ENCODE data around the gene PWWP2B. TPM values are rescaled to one million over a fixed set of nuclear protein-coding genes. Genes with fewer than 3 reads are reported as not detected.

PWWP2B gene
- total and polyA plus RNA-seq, 2 of the 8 experiments (the other 6 are each of a cell fraction or from before 2014, with no cell fraction given): 5.3 to 10.8 TPM

DNA sequence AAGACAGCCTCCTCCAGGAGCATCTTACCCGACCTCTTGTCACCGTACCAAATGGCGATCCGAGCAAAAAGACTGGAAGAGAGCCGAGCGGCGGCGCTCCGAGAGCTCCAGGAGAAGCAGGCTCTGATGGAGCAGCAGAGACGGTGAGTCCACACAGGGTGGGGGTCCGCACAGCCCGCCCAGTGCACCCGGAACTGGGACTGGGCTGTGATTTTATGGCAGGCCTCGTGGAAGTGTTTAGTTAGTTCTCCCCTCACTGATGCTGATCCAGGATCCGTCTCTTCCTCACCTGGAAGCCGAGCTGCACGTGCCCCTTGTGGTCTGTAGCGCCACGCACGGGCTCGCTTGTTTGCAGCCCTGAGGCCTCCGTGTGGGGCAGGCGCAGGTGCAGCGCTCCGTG lies 45.4 kb upstream of the PWWP2B start:
- H3K14ac ChIP-seq (ENCODE audit: insufficient read length): no peak overlapping the region
- H3K56ac ChIP-seq (replicated peaks; ENCODE audit: insufficient read length, low read depth, low read length): no peak overlapping the region
- POLR2A ChIA-PET (ENCODE audit: partially characterized antibody): no interaction called here
- no peaks in the 10 kb centered on the region for H3K36me3 ChIP-seq (ENCODE audit: control insufficient read depth in 2 of 4, insufficient read depth in 4 of 4, low read length in 3 of 4)
- H2BK12ac ChIP-seq (ENCODE audit: low read depth, low read length): no peak overlapping the region
- no peak overlapping the region for H3K9ac ChIP-seq (replicated peaks in 1 of 4; ENCODE audit: extremely low read depth in 1 of 4, low read depth in 3 of 4, low read length in 3 of 4)
- no peak overlapping the region for H2BK5ac ChIP-seq (ENCODE audit: low read depth, low read length)
- no peak overlapping the region for H2BK120ac ChIP-seq (replicated peaks; ENCODE audit: low read depth, low read length)
- peaks cover 0 to 2% (median 1%) of the 10 kb centered on the region in 4 experiments; a peak in 1 of 7 replicates for H3K27me3 ChIP-seq (replicated peaks in 1 of 4; ENCODE audit: control insufficient read depth in 3 of 4, extremely low read depth in 1 of 4, insufficient read depth in 3 of 4, low read length in 3 of 4)
- H3K4me3 ChIP-seq (ENCODE audit: extremely low read depth in 1 of 4, insufficient read depth in 2 of 4, low read depth in 3 of 4, low read length in 4 of 4): no peak overlapping the region
- no peak overlapping the region for H4K8ac ChIP-seq (ENCODE audit: extremely low read depth, insufficient read depth, low read length)
- FAIRE-seq (no peak), DNase-seq (ENCODE audit: low read depth in 1 of 2, low spot score in 2 of 2) (no peak)
- no peak overlapping the region; a peak in 1 of 4 replicates for H3K4me2 ChIP-seq (ENCODE audit: insufficient read depth in 1 of 2, low read depth in 2 of 2, low read length in 2 of 2)
- H2BK15ac ChIP-seq (ENCODE audit: low read length): no peak overlapping the region
- H3K27ac ChIP-seq (ENCODE audit: low read depth, low read length): no peak overlapping the region
- no peak overlapping the region for H2AFZ ChIP-seq (ENCODE audit: low read length)
- H3K4ac ChIP-seq (replicated peaks; ENCODE audit: insufficient read length, low read depth, low read length): no peak overlapping the region
- no peak overlapping the region for H4K5ac ChIP-seq (ENCODE audit: insufficient read length, low read depth, low read length)
- no peaks in the 10 kb centered on the region for H3K9me3 ChIP-seq (ENCODE audit: insufficient read depth in 2 of 2, low read depth in 1 of 2, low read length in 1 of 2)
- H2BK20ac ChIP-seq (ENCODE audit: low read length): no peak overlapping the region
- H4K20me1 ChIP-seq (replicated peaks in 1 of 2; ENCODE audit: control insufficient read depth in 1 of 2, insufficient read depth in 2 of 2, low read length in 2 of 2): no peaks in the 10 kb centered on the region
- WGBS, 2 experiments (ENCODE audit: extremely low coverage in 1 of 2, insufficient coverage in 1 of 2, insufficient read length in 1 of 2, insufficient replicate concordance in 2 of 2, low coverage in 1 of 2, low lambda C conversion rate in 2 of 2, missing lambda C conversion rate in 1 of 2): 75% methylated on average over 23 of the region's 25 CpGs; no CpG with 5 or more reads in 1 of the 2 experiments
- H4K91ac ChIP-seq (replicated peaks; ENCODE audit: insufficient read length, low read length): no peak overlapping the region
- no peak overlapping the region for H3K23ac ChIP-seq (ENCODE audit: insufficient read length)
- no peaks in the 10 kb centered on the region for H3K79me1 ChIP-seq (ENCODE audit: low read depth, low read length)
- H3K23me2 ChIP-seq (ENCODE audit: low read depth, low read length): no peaks in the 10 kb centered on the region
- TF ChIP-seq, protein P1, sequence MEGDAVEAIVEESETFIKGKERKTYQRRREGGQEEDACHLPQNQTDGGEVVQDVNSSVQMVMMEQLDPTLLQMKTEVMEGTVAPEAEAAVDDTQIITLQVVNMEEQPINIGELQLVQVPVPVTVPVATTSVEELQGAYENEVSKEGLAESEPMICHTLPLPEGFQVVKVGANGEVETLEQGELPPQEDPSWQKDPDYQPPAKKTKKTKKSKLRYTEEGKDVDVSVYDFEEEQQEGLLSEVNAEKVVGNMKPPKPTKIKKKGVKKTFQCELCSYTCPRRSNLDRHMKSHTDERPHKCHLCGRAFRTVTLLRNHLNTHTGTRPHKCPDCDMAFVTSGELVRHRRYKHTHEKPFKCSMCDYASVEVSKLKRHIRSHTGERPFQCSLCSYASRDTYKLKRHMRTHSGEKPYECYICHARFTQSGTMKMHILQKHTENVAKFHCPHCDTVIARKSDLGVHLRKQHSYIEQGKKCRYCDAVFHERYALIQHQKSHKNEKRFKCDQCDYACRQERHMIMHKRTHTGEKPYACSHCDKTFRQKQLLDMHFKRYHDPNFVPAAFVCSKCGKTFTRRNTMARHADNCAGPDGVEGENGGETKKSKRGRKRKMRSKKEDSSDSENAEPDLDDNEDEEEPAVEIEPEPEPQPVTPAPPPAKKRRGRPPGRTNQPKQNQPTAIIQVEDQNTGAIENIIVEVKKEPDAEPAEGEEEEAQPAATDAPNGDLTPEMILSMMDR (IDR thresholded peaks at IDR 0.05; ENCODE audit: control extremely low read depth in 1 of 3, insufficient read depth in 1 of 3, low read depth in 1 of 3, low read length in 3 of 3): peak in 1 of 3 experiments; percentile 17; a peak in 1 of 4 replicates
- no peak for TF ChIP-seq CHD1 (IDR thresholded peaks at IDR 0.05; ENCODE audit: low read depth, low read length)
- TF ChIP-seq, protein P2, sequence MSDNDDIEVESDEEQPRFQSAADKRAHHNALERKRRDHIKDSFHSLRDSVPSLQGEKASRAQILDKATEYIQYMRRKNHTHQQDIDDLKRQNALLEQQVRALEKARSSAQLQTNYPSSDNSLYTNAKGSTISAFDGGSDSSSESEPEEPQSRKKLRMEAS (IDR thresholded peaks at IDR 0.05): peak; percentile 49; the same call in 1 of the 2 replicates
- no peak overlapping the region for H3K18ac ChIP-seq (ENCODE audit: extremely low read depth, low read length)
- no peaks in the 10 kb centered on the region for H3K79me2 ChIP-seq (ENCODE audit: control insufficient read depth in 1 of 2, insufficient read depth in 2 of 2, low read length in 2 of 2)
- no peak overlapping the region for H2AK5ac ChIP-seq (ENCODE audit: low read depth, low read length)
- CTCF ChIA-PET (ENCODE audit: partially characterized antibody): interaction anchor here (0.8 to 5.0 kb wide), 21 partner anchors 9 to 170 kb away, joined by 3 to 54 read pairs (median 4); partner anchors contain the start of gene LRRC27
- H3K4me1 ChIP-seq (replicated peaks in 1 of 4; ENCODE audit: control insufficient read depth in 3 of 4, insufficient read depth in 4 of 4, low read length in 3 of 4): 0 out of 7 replicates have a peak, but pooled peaks cover 0 to 3% (median 0%) of the 10 kb centered on the region in 4 experiments

All from H1 (cell line).